Suprapubic skin (tissue), 3 donors: ENCODE measurements around the gene PITPNM3.

ENCODE experiments used
- CTCF ChIP-seq, 2 donors: fragments of 200-600 bp in 1 of 2; fragments of 450-650 bp in 1 of 2; sonication (generic) in 1 of 2; IDR thresholded peaks; one replicate each; pipeline ENCODE4 v1.5.1; 2016 to 2019; ENCODE audit warnings: antibody characterized with exemption in 2 of 2, mild to moderate bottlenecking in 1 of 2, moderate library complexity in 1 of 2
- EP300 ChIP-seq: sonication (generic); formaldehyde crosslinking; IDR thresholded peaks from one replicate; pipeline ENCODE4 v1.6.1; 2017; ENCODE audit warnings: antibody characterized with exemption
- POLR2A ChIP-seq, 2 donors: fragments of 450-650 bp; IDR thresholded peaks; one replicate each; pipeline ENCODE4 v1.6.1; 2017; ENCODE audit warnings: antibody characterized with exemption in 2 of 2, mild to moderate bottlenecking in 2 of 2, moderate library complexity in 2 of 2

GRCh38 chr17:6458460-6458950, 97.8 kb downstream of the PITPNM3 start:
- TF ChIP-seq CTCF (IDR thresholded peaks at IDR 0.05) (no peak), EP300 (no peak), POLR2A (IDR thresholded peaks at IDR 0.05) (no peak)
